Suprapubic skin (tissue), 4 donors: Measurements from ENCODE around the gene TMCC1. TPM values are rescaled to one million over a fixed set of nuclear protein-coding genes. Genes with fewer than 3 reads are reported as not detected.
"Not testable (repeated sequence)": the region's sequence is repeated elsewhere in the genome, so short reads cannot be mapped to it uniquely, and the experiment has no call there.

Source experiments
- DNase-seq, 2 donors: peaks; one replicate each; pipeline ENCODE4 v3.0.0-alpha.2; 2019; ENCODE audit warnings: low spot score in 2 of 2
- H3K27ac ChIP-seq: fragments of 200-600 bp; sonication (generic); one replicate; pipeline ENCODE4 v1.5.1; 2019
- H3K27me3 ChIP-seq: fragments of 200-600 bp; sonication (generic); one replicate; pipeline ENCODE4 v1.5.1; 2019
- H3K36me3 ChIP-seq: fragments of 200-600 bp; sonication (generic); one replicate; pipeline ENCODE4 v1.5.1; 2019
- H3K4me1 ChIP-seq: fragments of 200-600 bp; sonication (generic); one replicate; pipeline ENCODE4 v1.5.1; 2019
- H3K4me3 ChIP-seq: fragments of 200-600 bp; sonication (generic); one replicate; pipeline ENCODE4 v1.5.1; 2019; ENCODE audit warnings: mild to moderate bottlenecking
- H3K9me3 ChIP-seq: fragments of 200-600 bp; sonication (generic); one replicate; pipeline ENCODE4 v1.5.1; 2019
- EP300 ChIP-seq: sonication (generic); formaldehyde crosslinking; IDR thresholded peaks from one replicate; pipeline ENCODE4 v1.6.1; 2017; ENCODE audit warnings: antibody characterized with exemption
- POLR2A ChIP-seq, 2 donors: fragments of 450-650 bp; IDR thresholded peaks; one replicate each; pipeline ENCODE4 v1.6.1; 2017; ENCODE audit warnings: antibody characterized with exemption in 2 of 2, mild to moderate bottlenecking in 2 of 2, moderate library complexity in 2 of 2
- POLR2AphosphoS5 ChIP-seq, 3 donors: sonication (generic); formaldehyde crosslinking; IDR thresholded peaks; one replicate each; pipeline ENCODE4 v1.6.1; 2017; ENCODE audit warnings: antibody characterized with exemption in 3 of 3
- WGBS: methylation state at CpG from one replicate; pipeline ENCODE4 v1.1.5; 2018; 5-methylcytosine and 5-hydroxymethylcytosine counted together
- total RNA-seq, 4 donors: library from RNA; depleted of rRNA; stranded (reverse); fragments of >200 nt; gene quantifications; one replicate each; pipeline ENCODE4 v1.1.0, GENCODE V29; 2016
- TF ChIP-seq, protein P1 (sequence below), 2 donors: fragments of 200-600 bp in 1 of 2; fragments of 450-650 bp in 1 of 2; sonication (generic) in 1 of 2; IDR thresholded peaks; one replicate each; pipeline ENCODE4 v1.5.1; 2016 to 2019; ENCODE audit warnings: antibody characterized with exemption in 2 of 2, mild to moderate bottlenecking in 1 of 2, moderate library complexity in 1 of 2

TMCC1 gene
- total RNA-seq, 4 donors from 2014 or later = 14.6 to 26.4 (median 22.4) TPM

DNA sequence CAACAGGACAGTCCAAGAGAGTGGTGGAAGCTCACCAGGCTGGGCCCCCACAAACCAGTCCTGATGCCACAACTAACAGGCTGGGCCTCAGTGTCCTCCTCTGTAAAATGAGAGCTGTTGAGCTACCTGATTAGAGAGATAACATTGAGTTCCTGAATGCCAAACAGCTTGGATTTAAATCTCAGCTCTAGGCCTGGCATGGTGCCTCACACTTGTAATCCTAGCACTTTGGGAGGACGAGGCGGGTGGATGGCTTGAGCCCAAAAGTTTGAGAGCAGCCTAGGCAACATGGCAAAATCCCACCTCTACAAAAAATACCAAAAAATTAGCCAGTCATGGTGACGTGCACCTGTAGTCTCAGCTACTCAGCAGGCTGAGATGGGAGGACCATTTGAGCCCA, 20.1 kb upstream of the TMCC1 start:
- no peak for DNase-seq
- Histone ChIP-seq H3K27me3 (no peaks in the 10 kb centered on the region), H3K27ac (no peak overlapping the region), H3K9me3 (peaks cover 29% of the 10 kb centered on the region), H3K4me3 (no peak overlapping the region), H3K36me3 (no peaks in the 10 kb centered on the region), H3K4me1 (no peaks in the 10 kb centered on the region)
- WGBS = 57% methylated on average over 3 of the region's 3 CpGs
- no peak for TF ChIP-seq POLR2AphosphoS5 (IDR thresholded peaks at IDR 0.05)
- no peak for TF ChIP-seq POLR2A (IDR thresholded peaks at IDR 0.05)
- TF ChIP-seq, protein P1, sequence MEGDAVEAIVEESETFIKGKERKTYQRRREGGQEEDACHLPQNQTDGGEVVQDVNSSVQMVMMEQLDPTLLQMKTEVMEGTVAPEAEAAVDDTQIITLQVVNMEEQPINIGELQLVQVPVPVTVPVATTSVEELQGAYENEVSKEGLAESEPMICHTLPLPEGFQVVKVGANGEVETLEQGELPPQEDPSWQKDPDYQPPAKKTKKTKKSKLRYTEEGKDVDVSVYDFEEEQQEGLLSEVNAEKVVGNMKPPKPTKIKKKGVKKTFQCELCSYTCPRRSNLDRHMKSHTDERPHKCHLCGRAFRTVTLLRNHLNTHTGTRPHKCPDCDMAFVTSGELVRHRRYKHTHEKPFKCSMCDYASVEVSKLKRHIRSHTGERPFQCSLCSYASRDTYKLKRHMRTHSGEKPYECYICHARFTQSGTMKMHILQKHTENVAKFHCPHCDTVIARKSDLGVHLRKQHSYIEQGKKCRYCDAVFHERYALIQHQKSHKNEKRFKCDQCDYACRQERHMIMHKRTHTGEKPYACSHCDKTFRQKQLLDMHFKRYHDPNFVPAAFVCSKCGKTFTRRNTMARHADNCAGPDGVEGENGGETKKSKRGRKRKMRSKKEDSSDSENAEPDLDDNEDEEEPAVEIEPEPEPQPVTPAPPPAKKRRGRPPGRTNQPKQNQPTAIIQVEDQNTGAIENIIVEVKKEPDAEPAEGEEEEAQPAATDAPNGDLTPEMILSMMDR (IDR thresholded peaks at IDR 0.05) = no peak
- TF ChIP-seq EP300 = no peak

DNA sequence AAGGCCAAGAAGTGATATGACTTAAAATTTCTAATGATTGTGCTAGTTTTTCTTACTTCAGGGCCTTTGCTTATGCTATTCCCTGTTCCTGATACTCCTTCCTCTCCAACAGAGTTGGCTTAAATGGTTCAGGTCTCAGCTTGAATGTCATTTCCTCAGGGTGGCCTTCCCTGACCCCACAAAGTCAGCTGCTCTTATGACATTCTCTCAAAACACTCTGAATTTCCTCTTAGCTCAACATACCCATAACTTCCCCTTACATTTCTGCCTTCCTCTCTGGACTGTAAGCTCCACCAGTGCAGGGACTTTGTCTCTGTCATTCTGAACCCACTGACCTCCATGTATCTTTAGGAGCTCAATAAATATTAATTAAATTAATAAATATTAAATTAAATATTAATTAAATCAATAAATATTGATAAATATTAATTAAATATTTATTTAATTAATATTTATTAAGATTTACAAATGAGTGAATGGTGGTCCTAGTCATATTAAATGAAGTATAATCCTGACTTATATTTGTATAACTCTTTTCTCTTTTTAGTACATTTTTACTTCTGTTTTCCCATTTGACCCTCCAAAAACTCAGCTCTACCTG, 17.9 kb upstream of the TMCC1 start:
- Histone ChIP-seq H3K27me3 (no peaks in the 10 kb centered on the region), H3K9me3 (peaks cover 17% of the 10 kb centered on the region), H3K27ac (no peak overlapping the region), H3K36me3 (no peaks in the 10 kb centered on the region), H3K4me1 (no peaks in the 10 kb centered on the region), H3K4me3 (no peak overlapping the region)
- no peak for TF ChIP-seq POLR2AphosphoS5 (IDR thresholded peaks at IDR 0.05)
- no peak for TF ChIP-seq EP300
- TF ChIP-seq, protein P1 (IDR thresholded peaks at IDR 0.05) = no peak
- DNase-seq = no peak

DNA sequence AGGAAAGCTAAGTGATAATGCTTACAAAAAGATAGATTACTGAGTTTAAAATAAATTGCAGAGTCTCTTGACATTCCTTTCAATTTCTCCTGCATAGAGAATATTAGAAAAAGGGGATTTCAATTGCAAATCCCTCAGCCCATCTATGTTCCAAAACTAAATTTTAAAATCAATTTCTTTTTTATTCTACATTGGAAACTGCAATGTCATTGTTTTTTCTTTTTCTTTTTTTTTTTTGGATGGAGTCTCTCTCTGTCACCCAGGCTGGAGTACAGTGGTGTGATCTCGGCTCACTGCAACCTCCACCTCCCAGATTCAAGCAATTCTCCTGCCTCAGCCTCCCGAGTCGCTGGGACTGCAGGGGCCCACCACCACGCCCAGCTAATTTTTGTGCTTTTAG, 15.7 kb upstream of the TMCC1 start:
- H3K36me3 ChIP-seq, H3K4me3 ChIP-seq, H3K27ac ChIP-seq, H3K4me1 ChIP-seq, DNase-seq, H3K27me3 ChIP-seq: not testable (repeated sequence)
- WGBS = 96% methylated on average over 4 of the region's 4 CpGs
- peaks cover 19% of the 10 kb centered on the region for H3K9me3 ChIP-seq

DNA sequence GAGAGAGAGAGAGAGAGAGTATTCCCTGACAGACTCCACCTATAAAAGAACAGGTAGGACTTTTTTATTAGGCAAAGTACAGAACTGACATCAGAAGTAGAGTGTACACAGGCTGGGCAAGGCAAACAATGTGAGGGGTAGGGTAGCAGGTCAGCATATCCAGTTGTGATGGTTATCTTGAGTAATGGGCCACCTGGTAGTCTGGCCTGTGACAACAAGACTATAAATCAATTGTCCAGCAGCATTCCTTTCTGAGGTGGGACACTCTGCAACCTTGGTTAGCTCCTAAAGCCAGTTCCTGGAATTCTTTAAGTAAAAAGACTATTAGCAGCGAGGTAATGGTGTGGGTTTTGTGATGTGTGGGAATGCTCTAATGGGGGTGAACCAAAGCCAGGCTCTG, 14.9 kb upstream of the TMCC1 start:
- peaks cover 19% of the 10 kb centered on the region for H3K9me3 ChIP-seq
- no peak for TF ChIP-seq POLR2A (IDR thresholded peaks at IDR 0.05)
- no peak for TF ChIP-seq POLR2AphosphoS5 (IDR thresholded peaks at IDR 0.05)
- no peak for TF ChIP-seq EP300
- TF ChIP-seq, protein P1 (IDR thresholded peaks at IDR 0.05) = no peak
- no peak overlapping the region for H3K4me3 ChIP-seq
- H3K27ac ChIP-seq = no peak overlapping the region
- H3K36me3 ChIP-seq = no peaks in the 10 kb centered on the region
- no peaks in the 10 kb centered on the region for H3K4me1 ChIP-seq
- 74% methylated on average over 1 of the region's 1 CpG for WGBS
- no peaks in the 10 kb centered on the region for H3K27me3 ChIP-seq
- no peak for DNase-seq

DNA sequence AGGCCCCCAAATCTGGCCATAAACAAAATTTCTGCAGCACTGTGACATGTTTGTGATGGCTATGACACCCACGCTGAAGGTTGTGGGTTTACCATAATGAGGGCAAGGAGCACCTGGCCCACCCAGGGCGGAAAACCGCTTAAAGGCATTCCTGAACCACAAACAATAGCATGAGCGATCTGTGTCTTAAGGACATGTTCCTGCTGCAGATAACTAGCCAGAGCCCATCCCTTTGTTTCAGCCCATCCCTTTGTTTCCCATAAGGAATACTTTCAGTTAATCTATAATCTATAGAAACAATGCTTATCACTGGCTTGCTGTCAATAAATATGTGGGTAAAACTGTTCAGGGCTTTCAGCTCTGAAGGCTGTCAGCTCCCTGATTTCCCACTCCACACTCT, 7.8 kb upstream of the TMCC1 start:
- not testable (repeated sequence) for H3K36me3 ChIP-seq, DNase-seq, H3K4me3 ChIP-seq, H3K27me3 ChIP-seq, H3K27ac ChIP-seq, H3K4me1 ChIP-seq
- H3K9me3 ChIP-seq = peaks cover 15% of the 10 kb centered on the region
- WGBS = 98% methylated on average over 4 of the region's 4 CpGs

DNA sequence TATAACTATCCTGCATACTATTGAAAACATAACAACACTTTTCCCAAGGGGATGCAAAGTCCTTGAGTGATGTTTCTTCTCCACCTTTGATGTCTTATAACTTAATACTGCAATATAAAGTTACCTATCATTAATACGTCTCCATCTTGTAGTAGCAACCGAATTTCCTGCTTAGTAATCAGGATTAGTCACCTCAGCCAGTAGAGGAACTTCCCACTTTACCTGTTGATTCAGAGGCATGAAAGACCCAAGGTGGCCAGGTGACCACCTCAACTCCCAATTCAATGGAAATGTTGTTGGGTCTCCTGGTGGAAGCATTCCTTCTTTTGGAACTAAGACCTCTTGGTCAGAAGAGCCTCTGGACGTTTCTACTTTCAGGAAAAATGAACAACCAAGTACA, 3.5 kb upstream of the TMCC1 start:
- DNase-seq = no peak
- Histone ChIP-seq H3K4me1 (peaks cover 13% of the 10 kb centered on the region), H3K27ac (no peak overlapping the region), H3K9me3 (peaks cover 3% of the 10 kb centered on the region), H3K4me3 (no peak overlapping the region), H3K36me3 (no peaks in the 10 kb centered on the region), H3K27me3 (no peaks in the 10 kb centered on the region)
- TF ChIP-seq POLR2A (IDR thresholded peaks at IDR 0.05) = no peak
- TF ChIP-seq POLR2AphosphoS5 (IDR thresholded peaks at IDR 0.05) = no peak
- TF ChIP-seq, protein P1 (IDR thresholded peaks at IDR 0.05) = no peak
- no peak for TF ChIP-seq EP300
- 53% methylated on average over 3 of the region's 3 CpGs for WGBS
